GM21515 (cell line): Measurements from ENCODE around the gene PALD1.

Experiments
- ATAC-seq: cut with Tn5 transposase; IDR thresholded peaks from one replicate; pipeline ENCODE4 v1.9.1; 2021; ENCODE audit not compliant: unreplicated experiment

The PALD1 gene

GRCh38 chr10:70587045-70587658 lies 108.6 kb downstream of the PALD1 start:
- no peak for ATAC-seq

- no peak for ATAC-seq
Measured at GRCh38 chr10:70588255-70588654, 109.7 kb downstream of the PALD1 start.

GRCh38 chr10:70588859-70589570 lies 110.4 kb downstream of the PALD1 start:
- ATAC-seq = no peak

GRCh38 chr10:70589762-70590654 lies 111.4 kb downstream of the PALD1 start:
- ATAC-seq = no peak

- no peak for ATAC-seq
Measured at GRCh38 chr10:70590655-70591416, 112.3 kb downstream of the PALD1 start.

- ATAC-seq = no peak
Measured at GRCh38 chr10:70592186-70592735, 113.7 kb downstream of the PALD1 start.

- no peak for ATAC-seq
Measured at GRCh38 chr10:70592746-70593512, 114.4 kb downstream of the PALD1 start.

GRCh38 chr10:70593513-70593890 lies 114.9 kb downstream of the PALD1 start:
- ATAC-seq = no peak

GRCh38 chr10:70594161-70594560 lies 115.6 kb downstream of the PALD1 start:
- ATAC-seq = no peak

GRCh38 chr10:70595566-70596016 lies 117.0 kb downstream of the PALD1 start:
- ATAC-seq = no peak

GRCh38 chr10:70596110-70596798 lies 117.7 kb downstream of the PALD1 start:
- no peak for ATAC-seq

- ATAC-seq = no peak
Measured at GRCh38 chr10:70596860-70597809, 118.6 kb downstream of the PALD1 start.

- ATAC-seq = no peak
Measured at GRCh38 chr10:70597856-70598815, 119.6 kb downstream of the PALD1 start.

- ATAC-seq = no peak
Measured at GRCh38 chr10:70598857-70599295, 120.3 kb downstream of the PALD1 start.

GRCh38 chr10:70599319-70599718 lies 120.8 kb downstream of the PALD1 start:
- ATAC-seq = no peak

GRCh38 chr10:70599791-70600190 lies 121.2 kb downstream of the PALD1 start:
- ATAC-seq = no peak
